HG03571 (cell line): ENCODE measurements around the gene AGAP3.

Source experiments
- ATAC-seq: cut with Tn5 transposase; IDR thresholded peaks from one replicate; pipeline ENCODE4 v1.9.1; 2021; ENCODE audit not compliant: unreplicated experiment

Gene AGAP3

GRCh38 chr7:151107882-151108281 lies 21.6 kb downstream of the AGAP3 start:
- no peak for ATAC-seq

- no peak for ATAC-seq
These were observed 23.1 kb downstream of the AGAP3 start for GRCh38 chr7:151109094-151110048.

GRCh38 chr7:151110236-151110940 lies 24.1 kb downstream of the AGAP3 start:
- no peak for ATAC-seq

GRCh38 chr7:151110941-151111645 lies 24.8 kb downstream of the AGAP3 start:
- peak; percentile 69 for ATAC-seq

- no peak for ATAC-seq
These were observed 27.3 kb downstream of the AGAP3 start for GRCh38 chr7:151113344-151114150.

- no peak for ATAC-seq
These were observed 28.1 kb downstream of the AGAP3 start for GRCh38 chr7:151114151-151115090.

GRCh38 chr7:151115121-151115835 lies 29.0 kb downstream of the AGAP3 start:
- no peak for ATAC-seq

GRCh38 chr7:151115836-151116418 lies 29.7 kb downstream of the AGAP3 start:
- no peak for ATAC-seq

GRCh38 chr7:151116603-151117440 lies 30.5 kb downstream of the AGAP3 start:
- no peak for ATAC-seq

- no peak for ATAC-seq
These were observed 31.3 kb downstream of the AGAP3 start for GRCh38 chr7:151117565-151117964.

- ATAC-seq, result no peak
These were observed 32.1 kb downstream of the AGAP3 start for GRCh38 chr7:151118108-151119054.

- no peak for ATAC-seq
These were observed 32.8 kb downstream of the AGAP3 start for GRCh38 chr7:151119055-151119415.

GRCh38 chr7:151119902-151120301 lies 33.6 kb downstream of the AGAP3 start:
- no peak for ATAC-seq

GRCh38 chr7:151120896-151121295 lies 34.6 kb downstream of the AGAP3 start:
- ATAC-seq, result no peak

- no peak for ATAC-seq
These were observed 35.3 kb downstream of the AGAP3 start for GRCh38 chr7:151121380-151122170.

GRCh38 chr7:151122276-151122675 lies 36.0 kb downstream of the AGAP3 start:
- ATAC-seq, result no peak
